T-helper 22 cell (primary cell): ENCODE results near the gene CASK.

Experiments
- DNase-seq: peaks from one replicate; pipeline ENCODE4 v3.0.0-alpha.2; 2020; ENCODE audit warnings: low read depth

The CASK gene

DNA sequence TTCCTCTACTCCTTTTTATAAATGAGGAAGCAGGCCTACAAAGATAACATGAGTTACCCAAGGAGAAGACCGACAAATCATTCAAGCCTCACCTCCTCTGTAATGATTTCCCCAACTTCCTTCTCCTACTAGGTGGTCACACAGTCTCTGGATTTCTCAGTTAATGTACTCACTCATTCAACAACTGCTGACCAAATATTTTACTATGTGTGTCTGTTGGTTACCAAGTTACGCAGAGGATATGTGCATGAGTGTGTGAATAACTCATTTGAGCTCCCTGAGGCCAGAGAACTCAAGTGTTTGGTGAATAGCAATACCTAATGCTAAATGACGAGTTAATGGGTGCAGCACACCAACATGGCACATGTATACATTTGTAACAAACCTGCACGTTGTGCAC is 10.4 kb downstream of the CASK start:
- DNase-seq, result no peak

DNA sequence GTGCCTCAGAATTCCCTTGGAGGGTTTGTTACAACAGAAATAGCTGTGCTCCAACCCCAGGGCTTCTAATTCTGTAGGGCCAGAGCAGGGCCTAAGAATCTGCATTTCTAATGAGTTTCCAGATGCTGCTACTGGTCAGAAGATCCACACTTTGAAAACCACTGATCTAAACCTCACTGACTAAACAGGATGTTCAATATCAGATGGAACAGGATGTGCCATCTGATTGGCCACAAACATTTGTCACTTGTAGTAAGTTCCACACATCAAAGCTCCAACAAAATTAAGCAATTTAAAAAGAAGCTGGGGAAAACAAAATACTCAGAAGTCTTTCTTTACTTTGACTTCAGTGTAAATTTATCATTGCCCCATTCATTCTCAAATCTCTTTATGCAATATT is 14.3 kb downstream of the CASK start:
- no peak for DNase-seq

DNA sequence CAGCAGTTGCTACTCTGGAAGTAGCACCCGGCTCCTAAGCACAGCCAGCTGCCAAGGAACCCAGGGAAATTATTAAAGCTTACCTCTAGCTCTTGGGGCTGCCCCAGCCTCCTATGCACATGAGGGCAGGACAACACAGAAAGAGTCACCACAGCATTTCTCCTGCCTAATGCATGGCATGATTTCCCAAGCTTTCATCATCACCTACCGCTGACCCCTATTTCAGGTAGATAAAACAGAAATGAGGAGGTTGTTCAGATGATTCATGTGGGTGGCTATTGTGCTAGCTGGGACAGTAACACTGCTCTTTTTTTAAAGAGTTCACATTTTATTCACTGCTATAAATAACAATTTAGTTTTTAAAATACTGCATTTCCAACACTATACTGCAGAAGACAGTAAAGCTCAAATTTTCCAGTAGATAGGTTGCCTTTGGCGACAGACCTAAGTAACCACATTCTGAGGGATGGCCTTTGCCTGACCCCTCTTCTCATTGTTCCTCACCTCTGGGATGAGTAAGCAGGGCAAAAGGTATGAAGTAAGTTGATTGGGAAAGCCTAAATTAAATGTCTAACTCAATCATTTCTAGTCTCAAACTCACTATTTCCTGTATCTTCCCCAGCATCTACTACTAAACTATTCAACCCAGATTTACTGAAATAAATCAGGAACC is 16.7 kb downstream of the CASK start:
- DNase-seq, result no peak

DNA sequence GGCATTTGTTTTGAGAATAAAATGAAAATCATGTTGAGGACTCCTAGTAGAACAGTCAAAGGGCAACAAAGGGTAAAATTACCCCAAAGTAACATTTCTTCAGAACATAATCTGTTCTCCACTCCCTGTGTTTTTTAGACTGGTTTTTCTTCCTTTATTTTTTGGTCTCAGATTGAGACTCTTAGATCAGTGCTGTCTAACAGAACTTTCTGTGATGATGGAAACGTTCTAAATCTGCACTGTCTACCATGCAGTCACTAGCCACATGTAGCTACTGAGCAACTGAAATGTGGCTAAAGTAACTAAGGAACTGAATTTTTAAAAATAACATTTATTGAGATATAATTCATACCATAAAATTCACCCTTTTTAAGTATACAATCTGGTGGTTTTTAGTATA is 19.8 kb downstream of the CASK start:
- DNase-seq, result no peak

DNA sequence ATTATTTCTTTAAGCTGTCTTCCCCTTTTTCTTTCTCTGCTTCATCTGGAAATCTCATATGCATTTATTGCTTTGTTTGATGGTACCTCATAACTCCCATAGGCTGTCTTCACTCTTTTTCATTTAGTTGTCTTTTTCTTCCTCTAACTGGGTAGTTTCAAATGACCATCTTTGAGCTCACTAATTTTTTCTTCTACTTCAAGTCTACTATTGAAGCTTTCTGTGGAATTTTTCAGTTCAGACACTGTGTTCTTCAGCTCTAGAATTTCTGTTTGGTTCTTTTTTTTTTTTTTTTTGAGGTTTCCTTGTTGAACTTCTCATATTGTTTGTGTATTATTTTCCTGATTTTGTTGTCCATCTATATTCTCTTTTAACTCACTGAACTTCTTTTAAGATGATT is 23.0 kb downstream of the CASK start:
- DNase-seq, result no peak

DNA sequence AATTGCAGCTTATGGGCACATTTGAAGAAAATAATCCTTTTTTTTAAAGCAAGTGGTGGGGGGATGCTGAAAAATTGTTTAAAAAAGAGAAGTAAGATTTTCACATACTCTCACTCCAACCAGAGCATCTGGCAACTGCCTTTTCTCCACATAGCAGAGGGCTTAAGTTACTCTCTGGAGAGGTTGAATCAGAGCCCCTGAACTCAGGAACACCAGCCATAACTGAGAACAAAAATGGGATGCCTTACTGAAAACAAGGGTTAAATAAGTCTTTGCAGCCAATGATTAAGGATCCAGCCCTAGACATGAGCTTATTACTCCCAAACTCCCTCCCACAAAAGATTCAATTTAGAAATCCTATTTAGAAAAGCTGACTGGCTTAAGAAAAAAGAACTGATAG is 27.5 kb downstream of the CASK start:
- no peak for DNase-seq

DNA sequence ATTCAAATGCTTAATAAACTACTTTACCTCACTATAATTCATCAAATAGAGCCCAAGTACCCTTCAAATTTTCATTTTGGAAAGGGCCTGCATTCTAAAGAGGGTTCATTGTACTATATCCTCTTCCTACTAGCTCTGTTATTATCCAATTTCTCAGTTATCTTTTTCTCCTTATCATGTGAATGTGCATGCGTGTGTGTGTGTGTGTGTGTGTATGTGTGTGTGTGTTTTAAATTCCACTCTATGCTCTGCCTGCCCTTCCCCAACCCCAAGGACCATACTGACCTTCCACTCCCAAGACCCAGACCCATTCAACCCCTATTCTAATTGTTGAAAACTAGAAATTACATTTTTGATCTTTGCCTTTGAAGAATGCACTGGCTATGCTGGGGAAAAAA is 33.3 kb downstream of the CASK start:
- DNase-seq, result no peak

DNA sequence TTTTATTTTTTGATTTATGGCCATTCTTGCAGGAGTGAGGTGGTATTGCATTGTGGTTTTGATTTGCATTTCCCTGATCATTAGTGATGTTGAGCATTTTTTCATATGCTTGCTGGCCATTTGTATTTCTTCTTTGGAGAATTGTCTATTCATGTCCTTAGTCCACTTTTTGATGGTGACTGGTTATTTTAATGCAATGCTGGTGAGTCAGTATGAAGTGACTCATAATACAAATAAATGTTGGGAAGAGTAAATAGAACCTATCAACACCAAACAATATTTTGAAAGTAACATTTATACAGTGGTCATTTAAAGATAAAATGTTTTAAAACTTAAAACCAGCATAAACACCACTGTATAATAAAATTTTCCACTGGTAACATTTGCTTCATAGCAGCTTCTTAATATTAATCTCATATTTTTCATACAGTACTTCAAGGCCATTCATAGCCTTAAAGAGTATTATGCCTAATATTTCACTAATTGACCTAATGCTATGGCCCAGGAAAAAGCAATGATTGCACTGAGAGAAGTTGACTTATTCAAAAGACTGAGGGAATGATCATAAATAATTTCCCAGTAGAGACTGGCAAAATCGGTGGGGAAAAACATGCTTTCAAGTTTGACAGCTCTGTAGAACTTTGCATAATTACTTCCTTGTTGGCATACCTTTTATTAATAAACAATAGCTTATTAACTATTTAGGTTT is 33.9 kb downstream of the CASK start:
- DNase-seq, result no peak

DNA sequence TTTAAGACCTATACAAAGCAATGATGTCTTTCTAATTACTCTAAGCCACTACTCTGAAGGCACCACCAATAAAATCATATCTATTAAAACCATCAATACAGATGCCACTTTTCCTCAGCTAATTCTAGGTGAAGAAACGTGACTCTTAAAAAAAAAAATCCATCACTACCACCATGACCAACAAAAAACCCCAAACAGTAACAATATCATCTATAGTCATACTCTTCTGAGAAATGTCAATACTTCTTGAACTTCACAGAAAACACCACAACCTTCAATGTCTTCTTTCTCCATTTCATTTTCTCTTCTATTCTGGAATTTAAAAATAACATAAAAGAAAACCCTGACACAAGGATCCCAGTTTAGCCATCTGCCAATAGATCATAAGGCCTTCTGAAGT is 35.7 kb downstream of the CASK start:
- no peak for DNase-seq

DNA sequence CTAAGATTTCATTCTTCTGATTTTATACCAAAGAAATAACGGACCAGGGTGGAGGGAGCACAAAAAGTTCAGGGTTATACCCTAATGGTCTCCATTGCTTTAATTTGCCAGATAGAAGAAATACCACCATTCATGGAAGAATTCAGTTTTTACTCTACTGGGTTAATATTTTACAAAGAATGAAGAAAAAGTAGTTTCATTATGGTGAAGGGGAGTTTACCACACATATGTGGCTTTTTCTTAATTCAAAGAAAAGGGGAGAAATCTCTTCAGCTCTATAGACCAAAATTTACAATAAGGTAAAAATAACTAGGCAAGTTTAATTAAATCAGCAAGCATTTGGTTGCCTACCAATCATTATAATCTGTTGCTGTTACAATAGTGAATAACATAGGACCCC is 37.6 kb downstream of the CASK start:
- DNase-seq, result no peak

DNA sequence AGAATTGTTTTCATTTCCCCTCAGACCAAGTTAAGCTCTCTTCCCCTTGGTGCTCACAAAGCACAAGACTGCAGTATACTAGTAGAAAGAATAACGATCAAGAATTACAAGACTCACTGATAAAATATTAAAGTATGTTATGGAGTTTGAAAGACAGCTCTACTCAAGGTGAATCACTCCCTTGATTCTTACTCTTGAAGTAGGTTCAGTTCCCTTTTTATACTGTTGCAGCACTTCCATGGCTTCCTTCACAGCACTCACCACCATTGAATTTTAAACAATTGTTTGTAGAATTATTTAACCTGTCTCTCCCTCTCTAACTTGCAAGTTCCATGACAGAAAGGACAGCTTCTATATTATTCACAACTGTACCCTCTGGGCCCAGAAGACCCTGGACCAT is 42.2 kb downstream of the CASK start:
- no peak for DNase-seq

DNA sequence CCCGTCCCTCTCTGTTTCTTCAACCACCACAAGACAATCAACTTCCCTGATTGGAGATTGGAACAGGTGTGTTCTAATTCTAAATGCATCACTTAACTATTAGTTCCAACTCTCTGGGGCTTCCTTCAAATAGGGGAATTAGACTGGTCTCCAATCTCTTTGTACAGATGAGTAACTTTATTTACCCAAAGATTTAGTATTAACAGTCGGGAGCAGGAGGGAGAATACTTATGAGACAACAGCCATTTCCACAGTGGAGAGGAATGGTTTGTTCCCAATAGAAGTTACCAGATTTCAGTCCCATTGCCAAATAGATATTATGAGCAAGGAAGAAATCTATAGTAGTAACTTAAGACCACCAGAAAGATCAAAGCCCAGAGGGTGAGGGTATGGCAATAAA is 46.2 kb downstream of the CASK start:
- no peak for DNase-seq

DNA sequence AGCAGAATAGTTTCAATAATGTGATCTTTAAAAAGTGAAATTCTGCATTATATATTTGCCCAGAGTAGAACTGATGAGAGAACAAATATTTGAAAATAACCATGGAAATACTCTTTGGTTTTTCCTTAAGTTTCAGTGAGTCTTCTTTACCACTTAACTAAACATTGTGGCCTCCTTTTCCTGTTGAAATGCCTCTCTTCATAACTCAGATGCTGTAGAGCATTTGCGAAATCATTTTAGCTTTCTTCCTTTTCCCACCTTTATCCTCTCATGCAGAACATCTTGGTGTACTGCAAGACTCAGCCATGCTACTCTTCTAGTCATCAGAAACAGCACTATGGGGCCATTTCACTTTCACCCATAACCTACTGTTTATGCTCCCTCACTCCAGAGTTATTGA is 48.2 kb downstream of the CASK start:
- no peak for DNase-seq

DNA sequence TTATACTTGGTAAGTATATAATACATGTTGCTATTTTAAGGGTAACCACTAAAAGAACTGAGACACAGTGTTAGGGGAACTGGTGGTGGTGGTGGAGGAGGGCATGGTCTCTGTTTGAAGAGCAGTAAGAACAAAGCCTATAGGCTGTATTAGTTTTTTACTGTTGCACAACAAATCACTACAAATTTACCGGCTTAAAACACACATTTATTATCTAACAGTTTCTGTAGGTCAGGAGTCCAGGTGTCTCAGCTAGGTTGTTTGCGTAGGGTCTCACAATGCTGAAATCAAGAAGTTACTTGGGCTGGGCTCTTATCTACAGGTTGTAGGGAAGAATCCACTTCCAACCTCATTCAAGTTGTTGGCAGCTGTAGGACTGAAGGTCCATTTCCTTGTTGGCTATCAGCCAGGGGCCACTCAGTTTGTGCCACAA is 52.6 kb downstream of the CASK start:
- DNase-seq, result no peak

DNA sequence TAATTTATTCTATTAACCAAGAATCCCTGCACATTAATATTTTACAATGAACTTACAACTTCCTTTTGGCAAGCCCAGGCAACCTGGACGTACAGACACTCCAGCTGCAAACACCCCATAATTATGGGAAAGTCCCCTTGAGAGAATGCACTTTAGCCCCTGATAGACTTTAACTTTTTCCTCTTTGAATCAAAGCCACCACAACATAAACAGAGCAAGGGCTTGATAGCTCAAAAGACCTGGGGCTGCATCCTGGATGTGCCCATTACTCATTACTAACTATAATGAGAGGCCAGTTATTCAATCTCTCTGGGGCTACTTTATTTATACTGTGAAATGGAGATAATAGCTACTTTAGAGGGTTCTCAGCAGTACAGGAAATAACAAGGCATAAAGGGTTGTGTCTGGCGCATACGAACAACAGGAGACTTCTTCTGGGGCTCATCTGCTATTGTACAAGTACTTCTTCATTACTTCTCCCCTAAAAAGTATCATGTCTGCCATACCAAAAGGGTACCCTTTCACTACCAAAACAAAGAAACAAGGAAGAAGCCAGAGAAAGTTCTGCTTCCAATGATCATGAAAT is 54.9 kb downstream of the CASK start:
- DNase-seq, result no peak

DNA sequence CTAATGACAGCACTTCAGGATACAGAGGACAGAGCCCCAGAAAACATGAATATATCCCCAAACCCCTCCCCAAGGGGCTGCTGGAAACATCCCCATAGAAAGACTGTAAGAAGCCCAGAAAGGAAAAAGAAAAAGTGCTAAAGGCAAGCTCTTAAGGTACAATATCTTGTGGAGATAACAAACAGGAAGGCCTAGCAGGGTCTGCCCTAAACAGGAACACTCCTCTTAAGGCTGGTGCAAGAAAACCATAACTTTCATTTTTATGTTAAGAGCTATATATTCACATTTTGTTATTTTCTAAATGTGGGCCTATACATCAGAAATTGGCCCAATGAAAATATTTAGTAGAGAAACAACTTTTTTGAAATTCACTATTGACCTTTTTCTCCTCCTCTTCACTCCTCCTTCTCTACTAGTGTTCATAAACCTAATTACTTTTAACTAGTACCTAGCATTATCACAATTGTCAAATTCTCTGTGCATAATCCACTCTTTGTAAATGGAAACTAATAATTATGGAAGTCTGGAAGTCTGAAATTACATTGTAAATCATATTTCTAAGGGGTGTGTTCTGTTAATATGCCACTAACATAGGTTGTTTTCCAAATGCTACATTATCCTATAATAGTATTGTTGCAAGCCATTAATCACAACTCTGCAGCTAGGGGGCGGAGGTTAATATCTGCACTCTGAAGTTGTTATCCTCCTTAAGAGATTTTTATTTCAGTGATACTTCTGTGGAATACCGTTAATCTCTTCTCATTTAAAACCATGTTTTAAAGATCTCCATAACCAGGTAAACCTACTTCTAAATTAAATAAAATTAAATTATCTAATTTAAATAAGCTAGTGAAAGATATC is 59.8 kb downstream of the CASK start:
- DNase-seq, result no peak

DNA sequence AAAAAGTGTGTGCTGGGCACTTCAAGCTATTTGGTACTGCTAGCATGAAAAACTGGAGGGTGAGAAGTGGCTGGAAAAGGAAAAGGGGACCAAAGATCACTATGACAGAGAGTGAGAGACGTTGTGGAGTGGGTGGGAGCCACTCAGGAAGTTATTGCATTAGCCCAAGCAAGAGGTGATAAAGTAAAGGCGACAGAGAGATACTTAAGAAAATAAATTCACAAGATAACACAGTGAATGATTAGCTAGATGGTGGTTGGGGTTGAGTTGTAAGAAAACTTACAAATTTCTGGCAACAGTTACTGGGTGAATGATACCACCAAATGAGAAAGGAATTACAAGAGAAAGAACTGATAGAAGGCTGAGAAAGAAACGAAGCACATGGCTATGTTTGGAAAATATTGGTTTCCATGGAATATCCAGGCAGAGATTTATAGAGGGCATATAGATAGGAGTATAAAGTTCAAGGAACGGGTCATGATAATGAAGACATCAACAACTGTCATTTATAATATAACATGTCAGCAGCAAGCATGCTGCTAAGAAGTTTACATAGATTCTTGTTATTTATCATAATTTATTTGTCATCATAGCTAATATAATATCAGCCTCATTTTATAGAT is 60.7 kb downstream of the CASK start:
- no peak for DNase-seq

DNA sequence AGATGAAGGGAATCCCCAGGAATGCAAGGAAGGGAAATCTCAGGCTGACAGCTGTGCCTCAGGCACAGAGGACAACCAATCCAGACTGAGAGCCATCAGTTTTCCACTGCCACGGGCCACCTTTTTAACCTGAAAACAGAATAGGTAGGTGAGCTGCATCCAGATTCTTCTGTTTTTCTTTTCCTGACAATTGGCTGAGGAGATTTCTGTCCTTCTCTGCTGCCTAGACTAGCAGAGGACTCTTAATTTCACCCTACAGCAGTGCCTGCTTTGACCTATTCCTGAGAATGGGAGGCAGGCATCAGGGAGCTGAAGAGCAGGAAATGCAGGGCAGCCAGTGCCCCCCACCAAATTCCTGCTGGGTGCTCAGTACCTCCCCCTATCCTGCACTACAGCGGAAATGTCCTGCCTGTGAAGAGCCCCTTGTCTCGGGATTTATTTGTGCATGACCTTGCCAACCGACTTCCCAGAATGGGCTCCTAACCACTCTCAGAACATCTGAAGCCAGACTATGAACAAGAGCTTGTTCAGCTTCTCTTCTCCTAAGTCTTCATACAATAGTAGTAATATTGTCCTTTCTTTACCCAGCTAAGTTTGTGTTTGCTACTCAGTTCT is 65.1 kb downstream of the CASK start:
- no peak for DNase-seq

DNA sequence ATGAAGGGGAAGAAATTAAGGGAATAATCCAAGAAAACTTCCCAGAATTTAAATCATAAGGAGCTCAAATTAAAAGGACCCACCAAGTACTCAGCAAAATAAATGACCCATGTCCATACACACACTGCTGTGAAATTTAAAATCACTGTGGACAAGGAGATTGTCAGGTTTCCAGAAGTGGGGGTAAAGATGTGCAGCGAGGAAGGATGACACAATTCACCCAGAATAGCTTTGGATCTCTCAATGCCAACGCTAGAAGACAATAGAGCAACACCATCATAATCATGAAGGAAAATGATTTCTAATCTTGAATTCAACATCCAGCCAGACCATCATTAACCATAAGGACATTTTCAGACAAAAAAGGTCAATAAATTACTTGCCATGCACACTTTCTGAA is 65.7 kb downstream of the CASK start:
- DNase-seq, result no peak

DNA sequence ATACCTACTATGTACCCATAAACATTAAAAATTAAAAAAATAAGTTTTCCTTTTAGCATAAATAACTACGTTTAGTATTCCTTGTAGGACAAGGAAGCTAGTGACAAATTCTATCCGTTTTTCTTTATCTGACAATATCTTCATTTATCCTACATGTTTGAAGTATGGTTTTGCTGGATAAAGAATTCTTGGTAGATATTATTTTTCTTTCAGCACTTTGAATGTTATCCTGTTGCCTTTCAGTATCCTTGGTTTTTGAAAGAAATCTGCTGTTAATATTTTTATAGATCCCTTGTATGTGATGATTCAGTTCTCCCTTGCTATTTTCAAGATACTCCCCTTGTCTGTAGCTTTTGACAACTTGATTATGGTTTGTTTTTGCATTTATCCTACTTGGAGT is 76.6 kb downstream of the CASK start:
- DNase-seq, result no peak

DNA sequence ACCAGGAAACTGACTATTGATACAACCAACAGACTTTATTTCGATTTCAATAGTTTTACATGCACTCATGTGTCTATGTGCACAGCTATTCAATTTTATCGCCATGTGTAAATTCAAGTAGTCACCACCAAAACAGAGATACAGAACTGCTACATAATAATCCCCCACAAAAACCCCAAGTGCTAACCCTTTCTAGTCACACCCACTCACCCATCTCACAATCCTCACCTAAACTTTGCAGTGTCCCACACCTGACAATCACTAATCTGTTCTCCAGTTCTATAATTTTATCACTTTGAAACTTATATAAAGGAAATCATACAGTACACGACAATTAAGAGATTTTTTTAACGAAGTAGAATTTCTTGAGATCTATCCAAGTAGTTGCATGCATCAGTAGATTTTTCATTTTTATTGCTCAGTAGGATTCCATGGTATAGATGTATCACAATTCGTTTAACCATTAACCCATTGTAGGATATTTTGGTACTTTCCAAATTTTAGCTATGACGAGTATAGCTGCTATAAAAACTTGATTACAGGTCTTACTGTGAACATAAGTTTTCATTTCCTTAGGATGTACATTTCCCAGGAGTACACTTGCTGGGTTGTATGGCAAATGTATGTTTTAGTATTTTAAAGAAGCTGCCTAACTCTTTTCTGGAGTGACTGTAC is 85.9 kb downstream of the CASK start:
- no peak for DNase-seq
